Ishikawa (cell line): Measurements from ENCODE around the gene HDAC9.

Source experiments
- CEBPB ChIP-seq: IDR thresholded peaks from 2 replicates; pipeline ENCODE4 v1.6.1; 2012
- CREB1 ChIP-seq: IDR thresholded peaks from 2 replicates; pipeline ENCODE4 v1.6.1; 2012; ENCODE audit warnings: low read depth
- EGR1 ChIP-seq: IDR thresholded peaks from 2 replicates; pipeline ENCODE4 v1.6.1; 2012
- EP300 ChIP-seq: IDR thresholded peaks from 2 replicates; pipeline ENCODE4 v1.6.1; 2012; ENCODE audit warnings: borderline replicate concordance
- FOXM1 ChIP-seq: IDR thresholded peaks from 2 replicates; pipeline ENCODE4 v1.6.1; 2012; ENCODE audit warnings: low read depth, borderline replicate concordance
- NFIC ChIP-seq: IDR thresholded peaks from 2 replicates; pipeline ENCODE4 v1.6.1; 2012
- RAD21 ChIP-seq: IDR thresholded peaks from 2 replicates; pipeline ENCODE4 v1.6.1; 2012; ENCODE audit warnings: low read depth
- TAF1 ChIP-seq: IDR thresholded peaks from 2 replicates; pipeline ENCODE4 v1.6.1; 2012; ENCODE audit warnings: low read depth, mild to moderate bottlenecking
- TCF12 ChIP-seq: IDR thresholded peaks from 2 replicates; pipeline ENCODE4 v1.6.1; 2012; ENCODE audit warnings: low read depth
- TEAD4 ChIP-seq: IDR thresholded peaks from 2 replicates; pipeline ENCODE4 v1.6.1; 2012
- YY1 ChIP-seq: IDR thresholded peaks from 2 replicates; pipeline ENCODE4 v1.6.1; 2012; ENCODE audit warnings: low read depth
- ZBTB7A ChIP-seq: IDR thresholded peaks from 2 replicates; pipeline ENCODE4 v1.6.1; 2012; ENCODE audit warnings: low read depth
- TF ChIP-seq, protein P1 (sequence below): IDR thresholded peaks from 2 replicates; pipeline ENCODE4 v1.6.1; 2012
- TF ChIP-seq, protein P2 (sequence below): IDR thresholded peaks from 2 replicates; pipeline ENCODE4 v1.6.1; 2012; ENCODE audit warnings: low read depth, mild to moderate bottlenecking
- TF ChIP-seq, protein P3 (sequence below): IDR thresholded peaks from 2 replicates; pipeline ENCODE4 v1.6.1; 2012

HDAC9 gene

DNA sequence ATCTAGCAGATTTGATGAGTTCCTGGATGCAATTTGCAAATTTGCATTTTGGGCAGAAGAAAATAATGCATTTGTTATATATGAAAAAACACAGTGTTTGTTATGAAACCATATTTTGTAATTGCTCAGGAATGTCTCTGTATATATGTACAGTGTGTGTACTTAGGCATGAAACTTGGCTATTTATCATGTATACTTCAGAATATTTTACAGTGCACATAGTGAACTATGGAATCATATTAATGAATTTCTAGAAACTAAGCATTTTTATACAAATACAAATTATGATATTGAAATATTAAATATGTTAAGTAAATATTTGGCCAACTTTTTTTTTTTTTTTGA, 514.4 kb downstream of the HDAC9 start:
- TF ChIP-seq, protein P1, sequence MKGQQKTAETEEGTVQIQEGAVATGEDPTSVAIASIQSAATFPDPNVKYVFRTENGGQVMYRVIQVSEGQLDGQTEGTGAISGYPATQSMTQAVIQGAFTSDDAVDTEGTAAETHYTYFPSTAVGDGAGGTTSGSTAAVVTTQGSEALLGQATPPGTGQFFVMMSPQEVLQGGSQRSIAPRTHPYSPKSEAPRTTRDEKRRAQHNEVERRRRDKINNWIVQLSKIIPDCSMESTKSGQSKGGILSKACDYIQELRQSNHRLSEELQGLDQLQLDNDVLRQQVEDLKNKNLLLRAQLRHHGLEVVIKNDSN: no peak
- TF ChIP-seq FOXM1 (no peak), RAD21 (no peak), TAF1 (no peak), CEBPB (no peak), EGR1 (no peak), ZBTB7A (no peak), TEAD4 (no peak), CREB1 (no peak), EP300 (no peak), YY1 (no peak), NFIC (no peak), TCF12 (no peak)
- TF ChIP-seq, protein P2, sequence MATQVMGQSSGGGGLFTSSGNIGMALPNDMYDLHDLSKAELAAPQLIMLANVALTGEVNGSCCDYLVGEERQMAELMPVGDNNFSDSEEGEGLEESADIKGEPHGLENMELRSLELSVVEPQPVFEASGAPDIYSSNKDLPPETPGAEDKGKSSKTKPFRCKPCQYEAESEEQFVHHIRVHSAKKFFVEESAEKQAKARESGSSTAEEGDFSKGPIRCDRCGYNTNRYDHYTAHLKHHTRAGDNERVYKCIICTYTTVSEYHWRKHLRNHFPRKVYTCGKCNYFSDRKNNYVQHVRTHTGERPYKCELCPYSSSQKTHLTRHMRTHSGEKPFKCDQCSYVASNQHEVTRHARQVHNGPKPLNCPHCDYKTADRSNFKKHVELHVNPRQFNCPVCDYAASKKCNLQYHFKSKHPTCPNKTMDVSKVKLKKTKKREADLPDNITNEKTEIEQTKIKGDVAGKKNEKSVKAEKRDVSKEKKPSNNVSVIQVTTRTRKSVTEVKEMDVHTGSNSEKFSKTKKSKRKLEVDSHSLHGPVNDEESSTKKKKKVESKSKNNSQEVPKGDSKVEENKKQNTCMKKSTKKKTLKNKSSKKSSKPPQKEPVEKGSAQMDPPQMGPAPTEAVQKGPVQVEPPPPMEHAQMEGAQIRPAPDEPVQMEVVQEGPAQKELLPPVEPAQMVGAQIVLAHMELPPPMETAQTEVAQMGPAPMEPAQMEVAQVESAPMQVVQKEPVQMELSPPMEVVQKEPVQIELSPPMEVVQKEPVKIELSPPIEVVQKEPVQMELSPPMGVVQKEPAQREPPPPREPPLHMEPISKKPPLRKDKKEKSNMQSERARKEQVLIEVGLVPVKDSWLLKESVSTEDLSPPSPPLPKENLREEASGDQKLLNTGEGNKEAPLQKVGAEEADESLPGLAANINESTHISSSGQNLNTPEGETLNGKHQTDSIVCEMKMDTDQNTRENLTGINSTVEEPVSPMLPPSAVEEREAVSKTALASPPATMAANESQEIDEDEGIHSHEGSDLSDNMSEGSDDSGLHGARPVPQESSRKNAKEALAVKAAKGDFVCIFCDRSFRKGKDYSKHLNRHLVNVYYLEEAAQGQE: no peak
- TF ChIP-seq, protein P3, sequence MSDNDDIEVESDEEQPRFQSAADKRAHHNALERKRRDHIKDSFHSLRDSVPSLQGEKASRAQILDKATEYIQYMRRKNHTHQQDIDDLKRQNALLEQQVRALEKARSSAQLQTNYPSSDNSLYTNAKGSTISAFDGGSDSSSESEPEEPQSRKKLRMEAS: no peak

DNA sequence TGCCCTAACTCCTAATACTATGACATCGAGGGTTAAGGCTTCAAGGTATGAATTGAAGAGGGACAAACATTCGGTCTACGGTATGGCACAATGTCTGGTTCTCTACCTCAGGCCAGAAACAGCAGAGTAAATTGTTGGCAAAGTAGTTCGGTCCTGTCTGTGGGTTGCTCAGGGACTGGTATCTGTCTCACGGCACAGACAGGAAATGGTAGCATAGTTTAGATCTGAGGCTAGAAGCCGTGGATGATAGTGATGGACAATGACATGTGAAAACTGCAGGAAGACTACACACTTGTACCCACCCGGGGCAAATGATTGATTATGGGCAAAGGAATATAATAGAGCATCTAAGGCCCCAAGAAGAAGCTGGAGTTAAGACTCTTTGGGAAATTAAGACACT, 515.7 kb downstream of the HDAC9 start:
- no peak for TF ChIP-seq TAF1
- TF ChIP-seq EGR1: no peak
- TF ChIP-seq, protein P2: no peak
- TF ChIP-seq, protein P3: no peak

DNA sequence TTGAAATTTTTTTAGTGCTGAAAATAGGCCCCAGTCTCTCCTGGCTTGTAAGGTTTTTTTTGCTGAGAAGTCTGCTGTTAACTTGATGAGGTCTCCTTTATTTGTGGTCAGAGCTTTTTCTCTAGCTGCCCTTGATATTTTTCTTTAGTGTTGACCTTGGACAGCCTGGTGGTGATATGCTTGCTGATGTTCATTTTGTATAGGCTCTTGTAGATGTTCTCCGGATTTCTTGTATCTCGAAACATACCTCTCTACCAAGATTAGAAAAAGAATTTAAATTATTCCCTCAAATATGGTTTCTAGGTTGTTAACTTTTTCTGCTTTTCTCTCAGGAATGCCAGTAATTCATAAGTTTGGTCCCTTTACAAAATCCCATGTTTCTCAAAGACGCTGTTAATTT, 519.5 kb downstream of the HDAC9 start:
- TF ChIP-seq FOXM1: no peak
- TF ChIP-seq, protein P1: no peak
- no peak for TF ChIP-seq CREB1
- TF ChIP-seq, protein P2: no peak
- no peak for TF ChIP-seq EP300
- TF ChIP-seq ZBTB7A: no peak
- TF ChIP-seq TAF1: no peak
- TF ChIP-seq NFIC: no peak
- no peak for TF ChIP-seq EGR1
- TF ChIP-seq TCF12: no peak
- TF ChIP-seq CEBPB: no peak
- TF ChIP-seq RAD21: no peak
- TF ChIP-seq YY1: no peak
- TF ChIP-seq, protein P3: no peak
- no peak for TF ChIP-seq TEAD4

DNA sequence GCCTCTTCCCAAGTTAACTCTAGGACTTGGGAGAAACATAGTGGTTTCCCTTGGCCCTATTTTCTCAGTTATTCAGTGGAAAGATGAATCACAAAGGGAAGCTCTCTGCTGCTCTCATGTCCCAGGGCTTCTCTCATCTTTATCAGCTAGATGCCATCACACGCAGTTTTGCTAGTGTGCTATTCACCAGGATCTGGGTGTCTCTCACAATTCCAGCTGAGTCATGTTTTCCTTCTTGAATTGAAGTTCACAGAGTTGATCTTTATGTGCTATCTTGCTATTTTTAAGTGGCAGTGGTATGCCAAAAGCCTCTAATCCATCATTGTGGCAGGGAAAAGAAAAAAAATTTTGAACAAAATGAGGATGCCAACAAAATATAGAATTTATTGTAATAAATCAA, 520.6 kb downstream of the HDAC9 start:
- TF ChIP-seq CREB1: no peak
- TF ChIP-seq, protein P1: no peak
- no peak for TF ChIP-seq EGR1
- no peak for TF ChIP-seq TAF1
- TF ChIP-seq RAD21: no peak
